HCT116 (cell line): Measurements from ENCODE around the gene NPTX1. TPM values are rescaled to one million over a fixed set of nuclear protein-coding genes. Genes with fewer than 3 reads are reported as not detected.

ENCODE experiments used
- ATF3 ChIP-seq: IDR thresholded peaks from 2 replicates; pipeline ENCODE4 v1.6.1; 2012
- CEBPB ChIP-seq: IDR thresholded peaks from 2 replicates; pipeline ENCODE4 v1.6.1; 2012; ENCODE audit warnings: low read depth
- CTCF ChIP-seq, 3 experiments: fragments of 200-600 bp in 1 of 3; sonication (generic) in 1 of 3; IDR thresholded peaks in 2 of 3; conservative IDR thresholded peaks in 1 of 3; 2 replicates each; pipeline ENCODE4 v1.5.1; 2012 to 2017; ENCODE audit warnings: low read depth in 2 of 3, low read length in 2 of 3, antibody characterized with exemption in 1 of 3, borderline replicate concordance in 1 of 3, control low read depth in 1 of 3, mild to moderate bottlenecking in 1 of 3, mixed read lengths in 1 of 3, mixed run types in 1 of 3, moderate library complexity in 1 of 3; ENCODE audit not compliant: insufficient read depth in 1 of 3
- EGR1 ChIP-seq: IDR thresholded peaks from 2 replicates; pipeline ENCODE4 v1.6.1; 2012; ENCODE audit warnings: low read depth
- ELF1 ChIP-seq: IDR thresholded peaks from 2 replicates; pipeline ENCODE4 v1.6.1; 2012; ENCODE audit warnings: low read depth, borderline replicate concordance
- MAX ChIP-seq: IDR thresholded peaks from 2 replicates; pipeline ENCODE4 v1.6.1; 2012
- RAD21 ChIP-seq: IDR thresholded peaks from 2 replicates; pipeline ENCODE4 v1.6.1; 2012; ENCODE audit warnings: low read depth, mild to moderate bottlenecking
- SIN3A ChIP-seq: IDR thresholded peaks from 2 replicates; pipeline ENCODE4 v1.6.1; 2012; ENCODE audit warnings: low read depth
- SRF ChIP-seq: IDR thresholded peaks from 2 replicates; pipeline ENCODE4 v1.6.1; 2012; ENCODE audit warnings: low read depth
- YY1 ChIP-seq: IDR thresholded peaks from 2 replicates; pipeline ENCODE4 v1.6.1; 2011; ENCODE audit warnings: low read length, low read depth, moderate library complexity, mild to moderate bottlenecking; ENCODE audit not compliant: insufficient replicate concordance; ENCODE audit errors: extremely low read depth
- ZNF274 ChIP-seq: fragments of 200-500 bp; sonication (Bioruptor generic); IDR thresholded peaks from 2 replicates; pipeline ENCODE4 v1.6.1; 2014; ENCODE audit warnings: mild to moderate bottlenecking, low read depth, low read length, inconsistent platforms
- total RNA-seq: library from RNA; stranded (reverse); gene quantifications from one replicate; pipeline ENCODE4 v1.2.1, GENCODE V29; 2021; ENCODE audit not compliant: unreplicated experiment

The NPTX1 gene
- total RNA-seq, 1 experiment from 2014 or later: 0.15 TPM

GRCh38 chr17:80454557-80455335, 21.7 kb downstream of the NPTX1 start (continued):
- TF ChIP-seq SIN3A: peak; percentile 91
- no peak for TF ChIP-seq RAD21
- peak; percentile 95 for TF ChIP-seq MAX
- TF ChIP-seq YY1: peak; percentile 69
- no peak for TF ChIP-seq SRF
- TF ChIP-seq ELF1: no peak; the same call in 1 of the 2 replicates
- no peak for TF ChIP-seq ATF3
- no peak for TF ChIP-seq CTCF (IDR thresholded peaks at IDR 0.05 in 2 of 3, conservative IDR thresholded peaks at IDR 0.05 in 1 of 3; ENCODE audit: borderline replicate concordance in 1 of 3, insufficient read depth in 1 of 3, low read depth in 2 of 3, low read length in 2 of 3)
- TF ChIP-seq EGR1: peak; percentile 85
- TF ChIP-seq CEBPB: no peak
- TF ChIP-seq ZNF274: no peak
